PC-3 (cell line): ENCODE results near the gene SLC36A3.
"Not testable (repeated sequence)": the region's sequence is repeated elsewhere in the genome, so short reads cannot be mapped to it uniquely, and the experiment has no call there.

Experiments
- EZH2 ChIP-seq: fragments of 300-600 bp; sonication (generic); IDR thresholded peaks from one replicate; pipeline ENCODE4 v1.6.1; 2017; ENCODE audit warnings: antibody characterized with exemption, mild to moderate bottlenecking, low read length; ENCODE audit not compliant: unreplicated experiment
- TF ChIP-seq, protein P1 (sequence below): fragments of 300-600 bp; sonication (generic); conservative IDR thresholded peaks from 2 replicates; pipeline ENCODE4 v1.5.1; 2017; ENCODE audit warnings: antibody characterized with exemption, low read depth, mild to moderate bottlenecking, low read length

DNA sequence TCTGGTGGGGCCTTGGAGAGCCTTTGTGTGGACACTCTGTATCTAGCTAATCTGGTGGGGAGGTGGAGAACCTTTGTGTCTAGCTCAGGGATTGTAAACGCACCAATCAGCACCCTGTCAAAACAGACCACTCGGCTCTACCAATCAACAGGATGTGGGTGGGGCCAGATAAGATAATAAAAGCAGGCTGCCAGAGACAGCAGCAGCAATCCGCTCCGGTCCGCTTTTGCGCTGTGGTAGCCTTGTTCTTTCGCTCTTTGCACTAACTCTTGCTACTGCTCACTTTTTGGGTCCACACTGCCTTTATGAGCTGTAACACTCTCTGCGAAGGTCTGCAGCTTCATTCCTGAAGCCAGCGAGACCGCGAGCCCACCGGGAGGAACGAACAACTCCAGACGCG is 6.3 kb upstream of the SLC36A3 start:
- TF ChIP-seq, protein P1, sequence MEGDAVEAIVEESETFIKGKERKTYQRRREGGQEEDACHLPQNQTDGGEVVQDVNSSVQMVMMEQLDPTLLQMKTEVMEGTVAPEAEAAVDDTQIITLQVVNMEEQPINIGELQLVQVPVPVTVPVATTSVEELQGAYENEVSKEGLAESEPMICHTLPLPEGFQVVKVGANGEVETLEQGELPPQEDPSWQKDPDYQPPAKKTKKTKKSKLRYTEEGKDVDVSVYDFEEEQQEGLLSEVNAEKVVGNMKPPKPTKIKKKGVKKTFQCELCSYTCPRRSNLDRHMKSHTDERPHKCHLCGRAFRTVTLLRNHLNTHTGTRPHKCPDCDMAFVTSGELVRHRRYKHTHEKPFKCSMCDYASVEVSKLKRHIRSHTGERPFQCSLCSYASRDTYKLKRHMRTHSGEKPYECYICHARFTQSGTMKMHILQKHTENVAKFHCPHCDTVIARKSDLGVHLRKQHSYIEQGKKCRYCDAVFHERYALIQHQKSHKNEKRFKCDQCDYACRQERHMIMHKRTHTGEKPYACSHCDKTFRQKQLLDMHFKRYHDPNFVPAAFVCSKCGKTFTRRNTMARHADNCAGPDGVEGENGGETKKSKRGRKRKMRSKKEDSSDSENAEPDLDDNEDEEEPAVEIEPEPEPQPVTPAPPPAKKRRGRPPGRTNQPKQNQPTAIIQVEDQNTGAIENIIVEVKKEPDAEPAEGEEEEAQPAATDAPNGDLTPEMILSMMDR = not testable (repeated sequence)
- not testable (repeated sequence) for TF ChIP-seq EZH2
